GM21423 (cell line): ENCODE results near the gene ANKRD44.
A peak's percentile ranks its signal among the peaks of the same experiment; 100 is the strongest.

Experiments used
- ATAC-seq: cut with Tn5 transposase; IDR thresholded peaks from one replicate; pipeline ENCODE4 v1.9.1; 2021; ENCODE audit warnings: mild to moderate bottlenecking, moderate library complexity; ENCODE audit not compliant: unreplicated experiment

Gene ANKRD44

DNA sequence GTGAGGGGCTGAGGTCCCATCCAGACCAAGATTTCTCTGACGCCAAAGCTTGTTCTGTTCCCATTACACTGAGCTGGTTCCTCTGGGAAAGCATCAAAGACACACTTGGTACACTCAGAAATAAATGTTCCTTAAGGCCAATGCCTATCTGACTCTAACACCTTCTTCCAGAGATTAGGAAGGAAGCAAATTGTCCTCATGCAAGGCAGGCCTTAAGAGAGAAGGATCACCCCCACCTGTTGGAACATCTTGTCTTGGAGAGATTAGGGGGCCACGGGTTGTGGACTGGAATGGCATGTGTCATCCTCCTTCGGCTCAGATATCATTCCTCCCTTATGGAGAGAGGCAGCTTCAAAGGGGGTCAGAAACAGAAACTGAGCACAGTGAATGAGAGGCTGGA is 100.2 kb downstream of the ANKRD44 start:
- no peak for ATAC-seq

DNA sequence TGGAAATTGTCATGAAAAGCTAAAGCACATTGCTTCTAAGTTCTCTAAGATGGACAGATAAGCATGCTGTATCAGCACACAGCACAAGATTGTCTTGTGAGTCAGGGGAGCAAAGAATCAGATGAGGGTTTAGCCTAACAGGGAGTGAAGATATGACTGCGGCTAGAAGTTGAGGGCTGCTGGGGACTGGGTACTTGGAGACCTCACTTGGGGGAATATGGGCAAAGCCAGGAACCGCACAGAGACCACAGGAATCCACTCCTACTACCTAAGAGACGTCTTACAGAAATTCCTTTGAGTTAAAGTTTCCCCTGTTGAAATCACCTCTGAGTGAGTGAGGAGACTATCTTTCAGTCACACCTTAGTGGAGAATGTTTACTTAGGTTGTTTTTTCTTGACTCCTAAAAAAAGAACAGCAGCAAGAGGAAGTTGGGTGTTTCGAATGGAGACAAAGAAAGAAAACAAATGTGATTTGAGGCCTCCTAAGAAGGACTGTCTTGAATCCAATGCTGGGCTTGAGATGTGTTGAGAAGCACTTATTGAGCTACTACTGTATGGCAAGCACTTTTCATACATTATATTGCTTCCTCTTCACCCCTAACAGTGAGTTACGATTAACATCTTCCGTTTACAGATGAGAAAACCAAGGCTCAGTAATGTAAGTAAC is 100.7 kb downstream of the ANKRD44 start:
- ATAC-seq, result peak; percentile 36

DNA sequence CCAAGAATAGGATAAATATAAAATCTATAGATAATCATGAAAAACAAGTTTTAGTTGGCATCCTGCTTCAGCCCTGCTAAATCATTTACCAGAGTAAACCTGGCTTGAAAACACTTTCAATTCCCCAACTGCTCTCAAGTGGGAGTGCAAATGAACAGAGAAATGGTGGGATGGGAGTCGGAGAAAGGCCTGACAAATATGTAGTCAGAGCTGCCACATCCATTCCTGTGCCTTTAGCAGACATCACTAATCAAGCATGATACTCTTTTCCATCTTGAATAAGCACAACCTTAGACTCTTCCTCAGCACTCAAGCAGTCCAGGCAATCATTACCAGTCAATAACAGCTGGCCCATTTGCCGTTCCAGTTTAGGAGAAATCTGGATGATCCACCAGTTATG is 101.3 kb downstream of the ANKRD44 start:
- no peak for ATAC-seq

DNA sequence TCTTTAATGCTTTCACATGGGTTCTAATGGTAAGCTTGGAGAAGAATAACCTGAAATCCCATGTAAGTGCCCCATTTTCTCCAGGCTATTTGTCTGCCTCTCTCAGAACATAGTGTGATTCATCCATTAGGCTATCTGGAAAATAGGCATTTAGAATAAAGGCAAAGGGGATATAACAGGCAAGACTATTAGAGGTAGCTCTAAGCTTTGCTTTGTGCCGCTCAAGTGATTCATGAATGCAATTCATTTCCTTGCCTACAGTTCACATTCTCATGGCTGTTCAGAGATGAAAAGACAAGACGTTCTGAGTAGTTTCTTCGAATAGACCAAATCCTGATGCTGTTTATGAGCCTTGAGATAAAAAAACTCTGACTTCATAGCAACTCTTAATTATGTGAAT is 101.7 kb downstream of the ANKRD44 start:
- ATAC-seq, result no peak

DNA sequence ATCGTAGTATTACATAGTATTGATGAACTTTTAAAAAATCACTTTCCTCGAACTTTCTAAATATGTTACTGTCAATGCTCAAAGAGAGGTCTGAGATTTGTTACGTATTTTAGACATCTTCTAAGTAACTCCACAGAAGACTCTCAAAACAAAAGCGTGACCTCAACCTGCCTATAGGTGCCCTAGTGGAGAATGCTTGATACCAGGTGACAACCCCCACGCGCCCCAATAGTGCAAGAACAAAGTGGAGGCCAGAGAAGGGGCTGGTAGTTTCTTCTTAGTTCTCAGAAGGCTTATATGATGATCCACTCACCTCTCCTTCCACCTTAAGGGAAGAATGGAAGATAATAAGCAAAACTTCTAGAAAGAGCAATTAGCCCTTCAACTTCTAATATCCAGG is 102.6 kb downstream of the ANKRD44 start:
- ATAC-seq, result no peak

DNA sequence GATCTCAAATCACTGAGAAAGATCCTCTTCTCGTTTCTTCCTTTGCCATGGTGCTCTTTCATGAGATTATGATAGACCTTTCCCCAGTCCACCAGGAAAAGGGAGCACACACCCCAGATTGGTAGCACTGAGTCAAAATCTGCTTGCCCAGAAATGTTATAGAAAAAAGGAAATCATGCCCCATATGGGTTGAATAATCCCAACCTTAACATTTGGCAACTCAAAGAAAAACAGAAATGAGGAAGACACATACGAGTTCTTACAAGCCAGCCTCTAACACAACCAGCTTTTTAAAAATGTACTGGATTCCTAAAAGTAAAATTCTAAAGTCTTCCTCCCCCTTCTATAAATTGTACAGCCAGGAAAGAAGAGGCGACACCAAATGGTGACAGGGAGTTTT is 103.0 kb downstream of the ANKRD44 start:
- ATAC-seq, result no peak

DNA sequence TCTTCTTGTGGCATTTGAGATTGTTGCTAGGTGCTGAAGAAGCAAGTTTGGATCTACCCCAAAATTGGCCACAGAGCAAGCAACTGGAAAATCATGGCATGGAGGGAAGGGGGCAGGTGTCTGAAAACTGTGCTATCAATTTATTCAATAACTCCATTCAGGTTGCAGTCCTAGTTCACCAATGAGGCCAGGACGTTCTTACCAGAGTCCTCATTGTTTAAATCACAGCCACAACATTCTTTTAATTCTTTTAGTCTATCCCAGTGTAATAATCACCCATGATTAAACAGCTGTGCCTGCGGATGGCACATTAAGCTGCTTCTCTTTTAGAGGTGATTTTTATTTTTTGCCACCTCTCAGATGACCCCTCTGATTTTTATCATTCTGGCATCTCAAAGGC is 103.5 kb downstream of the ANKRD44 start:
- no peak for ATAC-seq

DNA sequence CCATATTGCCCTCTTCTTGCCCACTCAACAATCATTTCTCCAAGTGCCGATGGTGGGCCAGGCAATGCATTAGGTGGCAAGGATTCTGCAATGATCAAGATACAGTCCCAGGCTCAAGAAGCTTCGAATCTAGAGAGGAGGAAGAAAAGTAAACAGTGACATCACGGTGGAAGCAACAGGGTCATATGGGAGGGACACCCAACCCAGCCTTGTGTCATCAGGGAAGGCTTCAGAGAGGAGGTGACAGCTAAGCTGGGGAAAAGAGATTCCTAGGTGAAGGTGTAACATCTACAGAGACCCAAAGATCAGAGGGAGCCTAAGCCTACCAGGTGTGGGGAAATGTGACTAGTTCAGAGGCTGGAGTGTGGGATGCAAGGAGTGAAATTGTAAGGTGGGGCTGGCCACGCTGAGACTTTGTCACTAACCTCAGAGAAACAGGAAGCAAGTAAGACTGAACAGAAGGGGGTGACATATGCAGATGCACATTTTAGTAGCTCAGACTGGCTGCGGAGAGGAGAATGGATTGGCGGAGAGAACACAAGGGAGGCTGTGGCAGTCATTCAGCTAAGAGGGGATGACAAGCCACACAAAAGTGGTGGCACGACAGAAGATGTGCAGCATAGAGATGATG is 104.9 kb downstream of the ANKRD44 start:
- ATAC-seq, result peak; percentile 60

DNA sequence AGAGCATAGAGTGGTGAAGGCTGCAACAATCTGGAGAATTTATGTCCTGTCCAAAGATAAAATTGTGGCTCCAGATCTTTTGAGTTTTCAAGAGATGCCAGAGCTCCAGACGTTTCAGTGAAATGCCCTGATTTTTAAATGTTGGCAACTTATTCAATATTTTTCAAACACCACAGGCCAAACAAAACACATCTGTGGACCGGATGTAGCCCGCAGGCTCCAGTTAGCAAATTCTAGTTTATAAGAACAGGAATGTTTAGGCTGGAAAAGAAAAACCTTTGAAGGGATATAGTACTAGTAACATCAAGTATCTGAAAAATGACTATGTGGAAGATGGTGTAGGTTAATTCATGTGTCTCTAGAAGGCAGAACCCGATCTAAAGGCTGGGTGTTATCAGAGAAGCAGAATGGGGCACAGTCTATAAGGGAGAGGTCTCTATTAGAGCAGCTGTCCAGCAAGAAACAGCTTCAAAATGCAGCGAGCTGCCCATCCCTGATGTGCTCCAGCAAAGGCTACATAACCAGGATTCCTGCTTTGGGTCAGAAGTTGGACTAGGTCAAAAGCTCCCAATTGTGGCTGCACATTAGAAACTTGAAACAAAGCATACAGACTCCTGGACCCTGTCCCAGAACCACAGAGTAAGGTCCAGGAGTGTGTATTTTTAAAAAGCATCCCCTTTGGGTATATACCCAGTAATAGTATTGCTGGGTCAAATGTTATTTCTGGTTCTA is 105.9 kb downstream of the ANKRD44 start:
- no peak for ATAC-seq

DNA sequence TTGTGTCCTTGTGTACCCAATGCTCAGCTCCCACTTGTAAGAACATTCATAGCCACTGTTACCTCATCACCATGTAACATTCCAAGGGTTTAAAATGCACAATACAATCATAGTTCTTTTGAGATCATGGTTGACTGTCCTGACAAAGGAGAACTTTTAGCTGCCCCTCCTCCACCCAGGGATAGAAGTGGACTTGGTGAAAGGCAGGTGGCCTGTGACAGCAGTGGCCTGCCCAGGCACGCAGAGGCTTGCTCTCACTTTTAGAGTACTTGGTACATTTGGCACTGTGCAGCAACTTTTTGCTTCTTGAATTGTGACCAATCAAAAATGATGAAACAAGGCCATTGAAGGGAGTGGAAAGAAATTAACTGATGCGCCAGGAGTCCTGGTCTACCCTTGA is 108.7 kb downstream of the ANKRD44 start:
- no peak for ATAC-seq

DNA sequence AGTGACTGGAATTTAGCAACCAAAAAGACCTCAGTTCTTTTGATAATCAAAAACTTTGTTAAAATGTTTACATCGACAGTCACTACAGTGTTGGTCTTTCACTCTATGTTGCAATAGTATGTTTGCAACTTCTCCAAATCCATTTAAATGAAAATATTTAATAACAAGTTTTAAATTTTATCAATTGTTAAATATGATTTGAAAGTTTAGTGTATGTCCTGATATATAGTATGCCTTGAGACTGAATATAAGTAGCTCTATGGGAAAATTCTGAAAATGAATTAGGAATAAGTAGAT is 109.9 kb downstream of the ANKRD44 start:
- ATAC-seq, result no peak

DNA sequence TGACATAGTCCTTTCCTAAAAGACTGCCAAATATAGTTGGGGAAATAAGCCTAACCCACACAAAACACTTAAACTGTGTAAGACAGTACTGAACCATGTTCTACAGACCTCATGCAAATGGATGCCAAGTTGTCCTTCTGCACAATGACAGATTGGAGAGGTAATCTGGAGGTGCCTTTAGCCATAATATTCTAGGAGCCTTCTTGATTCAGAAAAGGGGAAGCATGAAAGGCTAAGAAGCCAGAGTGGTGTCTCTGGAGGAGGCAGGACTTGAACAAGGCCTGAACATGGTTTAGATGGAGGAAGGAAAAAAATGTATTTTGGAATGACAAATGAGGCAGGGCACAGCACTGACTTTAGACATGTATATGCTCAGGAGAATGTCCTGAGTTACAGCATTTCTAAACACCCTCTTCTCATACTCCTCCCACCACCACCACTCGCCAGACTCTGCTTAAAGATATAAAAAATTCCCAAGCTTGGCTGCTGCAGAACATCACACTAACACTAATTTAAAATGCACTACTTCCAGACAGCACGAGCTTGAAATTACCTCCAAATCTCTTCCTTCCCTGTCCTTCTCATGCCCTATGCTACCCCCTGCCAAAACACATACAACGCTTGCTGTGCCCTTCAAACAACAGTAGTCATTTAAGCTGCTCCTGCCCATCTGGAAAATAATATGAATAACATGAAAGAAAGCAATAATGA is 110.4 kb downstream of the ANKRD44 start:
- no peak for ATAC-seq

DNA sequence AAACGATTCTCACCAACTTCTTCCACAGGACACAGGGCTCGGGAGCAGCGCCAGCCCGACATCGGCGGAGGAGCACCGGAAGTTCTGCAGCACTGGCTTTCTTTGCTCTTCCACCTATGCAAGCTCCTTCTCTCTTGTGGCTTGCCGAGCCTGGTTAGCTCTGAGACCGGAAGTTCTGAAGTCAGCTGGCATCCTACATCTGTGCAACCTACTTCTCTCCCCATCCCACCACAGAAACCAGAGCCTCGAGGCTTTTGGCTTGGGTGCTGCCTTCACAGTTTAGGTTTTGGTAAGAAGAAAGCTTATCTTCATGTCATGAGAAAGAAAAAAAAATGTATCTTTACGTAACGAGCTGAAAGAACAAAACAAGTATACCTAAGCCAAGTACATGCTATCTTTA is 111.7 kb downstream of the ANKRD44 start:
- peak; percentile 98 for ATAC-seq

DNA sequence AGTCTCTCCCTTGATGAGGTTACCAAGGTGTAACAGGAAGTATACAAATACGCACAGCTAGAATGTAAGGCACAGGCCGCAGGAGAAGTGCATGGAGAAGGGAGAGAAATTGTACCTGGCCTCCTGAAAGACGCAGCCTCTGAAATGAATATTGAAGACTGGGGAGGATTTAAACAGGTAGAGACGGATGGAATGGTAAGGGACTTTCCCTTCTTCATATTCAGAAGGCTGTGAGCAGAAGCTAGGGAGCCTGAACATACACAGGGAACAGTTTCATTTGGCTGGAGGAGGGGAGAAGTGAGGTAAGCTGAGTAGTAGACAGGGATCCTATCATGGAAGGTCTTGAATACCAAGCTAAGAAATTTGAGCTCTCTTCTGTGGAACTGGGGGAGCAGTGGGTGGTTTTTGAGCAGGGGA is 112.7 kb downstream of the ANKRD44 start:
- no peak for ATAC-seq

DNA sequence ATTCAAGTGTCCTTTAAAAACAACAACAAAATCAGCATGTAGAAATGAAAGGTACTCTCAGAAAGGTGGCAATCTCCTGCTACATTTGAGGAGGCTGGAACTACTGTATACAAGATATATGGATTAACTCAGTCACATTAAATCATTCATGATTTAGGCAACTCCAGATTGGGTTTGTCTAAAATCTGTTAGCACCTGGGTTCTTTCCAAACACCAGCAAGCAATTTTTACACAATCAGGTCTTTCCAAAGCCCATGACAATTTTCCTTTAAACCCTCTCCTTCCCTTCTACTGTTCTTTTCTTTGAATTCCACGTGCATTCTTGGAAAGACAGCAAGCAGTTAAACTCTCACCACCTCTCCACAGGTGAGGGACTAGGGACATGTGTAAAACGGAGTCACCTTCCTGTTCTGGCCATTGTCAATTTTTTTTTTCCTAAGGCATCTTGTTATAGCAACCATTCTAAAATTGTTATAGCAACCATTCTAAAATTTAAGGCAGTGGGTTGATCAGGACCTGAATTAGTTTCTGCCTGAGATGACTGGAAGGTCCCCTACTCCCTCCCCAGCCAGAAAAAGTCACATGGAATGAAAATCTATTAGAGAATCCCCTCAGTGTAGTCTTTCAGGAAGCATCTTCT is 113.9 kb downstream of the ANKRD44 start:
- ATAC-seq, result no peak

DNA sequence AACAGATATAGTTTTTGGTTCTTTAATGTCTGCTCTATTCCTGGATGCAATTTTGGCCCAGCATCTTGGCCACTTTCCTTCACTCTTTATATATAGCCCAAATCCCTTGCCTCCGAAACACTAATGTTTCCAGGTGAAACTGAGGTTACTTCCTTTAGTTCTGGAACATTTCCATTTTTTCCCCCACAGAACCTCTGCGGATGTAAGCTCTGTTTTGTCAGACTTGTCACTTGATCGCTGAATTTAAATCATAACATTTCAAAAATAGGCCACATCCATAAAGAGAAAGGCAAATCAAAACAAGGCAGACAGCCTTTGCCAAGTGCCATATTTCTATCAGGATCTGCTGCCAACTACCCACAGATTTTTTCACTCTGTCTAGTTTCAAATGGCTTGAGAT is 115.1 kb downstream of the ANKRD44 start:
- no peak for ATAC-seq

DNA sequence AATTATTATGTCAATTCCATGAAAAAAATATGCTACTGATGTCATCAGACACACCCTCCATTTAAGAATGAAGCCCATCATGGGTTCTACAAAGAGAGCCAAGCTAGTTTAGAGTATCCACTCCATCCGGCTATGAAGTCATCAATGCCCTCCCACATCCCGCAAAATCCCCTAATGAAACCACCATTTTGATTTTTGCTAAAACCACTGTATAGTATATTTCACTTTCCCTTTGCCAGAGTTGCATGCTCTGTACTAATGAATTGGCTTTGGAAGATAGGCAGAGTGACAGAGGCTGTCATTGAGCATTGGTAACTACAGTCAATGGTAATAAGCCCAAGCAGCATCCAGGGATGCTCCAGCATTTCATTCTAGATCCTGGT is 118.6 kb downstream of the ANKRD44 start:
- peak; percentile 81 for ATAC-seq

DNA sequence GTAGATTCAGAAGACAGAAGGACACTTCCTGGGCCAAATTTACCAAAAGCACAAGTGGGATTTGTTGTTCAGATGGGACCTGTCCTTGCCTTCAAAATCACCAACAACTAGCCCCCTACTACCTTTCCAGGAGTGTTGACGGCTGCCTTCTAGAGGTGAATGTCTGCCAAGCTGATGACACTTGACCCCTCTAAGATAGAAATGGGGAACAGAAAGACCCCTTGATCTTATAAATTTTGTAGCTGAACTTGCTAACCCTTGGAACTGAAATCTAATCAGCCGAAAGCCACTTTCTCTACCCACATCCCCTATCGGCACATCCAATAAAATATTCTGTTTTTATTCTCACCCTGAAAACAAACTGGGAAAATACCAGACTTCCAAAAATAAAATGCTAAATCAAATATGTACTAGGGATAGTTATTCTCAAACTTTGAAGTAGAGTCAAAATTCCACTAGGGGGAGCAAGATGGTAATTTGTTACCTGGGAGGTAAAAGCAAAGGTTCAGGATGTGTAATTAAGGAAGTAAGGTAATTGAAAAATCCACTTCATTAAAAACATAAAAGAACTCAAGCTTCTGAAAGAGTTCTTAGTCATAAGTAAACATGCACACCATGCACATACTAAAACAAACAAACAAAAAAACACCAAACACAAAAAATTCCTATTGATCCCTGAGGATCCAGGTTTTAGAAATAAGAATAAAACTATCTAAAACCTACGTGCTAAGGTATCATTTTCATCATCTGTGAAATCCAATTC is 119.2 kb downstream of the ANKRD44 start:
- ATAC-seq, result no peak

DNA sequence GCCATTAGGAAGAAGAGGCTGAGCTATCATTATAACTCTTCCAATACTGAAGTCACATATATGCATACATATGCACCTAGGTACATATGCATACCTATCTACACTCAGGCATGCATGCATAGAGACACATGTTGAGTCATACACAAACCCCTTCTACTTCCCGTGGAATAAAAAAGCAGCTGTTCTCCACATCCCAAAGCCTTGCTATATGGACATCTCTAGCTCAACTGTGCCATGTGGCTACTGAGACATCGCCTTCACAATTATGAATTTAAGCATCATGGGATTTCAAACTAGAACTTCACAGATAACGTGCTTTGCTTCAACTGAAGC is 120.5 kb downstream of the ANKRD44 start:
- ATAC-seq, result no peak

DNA sequence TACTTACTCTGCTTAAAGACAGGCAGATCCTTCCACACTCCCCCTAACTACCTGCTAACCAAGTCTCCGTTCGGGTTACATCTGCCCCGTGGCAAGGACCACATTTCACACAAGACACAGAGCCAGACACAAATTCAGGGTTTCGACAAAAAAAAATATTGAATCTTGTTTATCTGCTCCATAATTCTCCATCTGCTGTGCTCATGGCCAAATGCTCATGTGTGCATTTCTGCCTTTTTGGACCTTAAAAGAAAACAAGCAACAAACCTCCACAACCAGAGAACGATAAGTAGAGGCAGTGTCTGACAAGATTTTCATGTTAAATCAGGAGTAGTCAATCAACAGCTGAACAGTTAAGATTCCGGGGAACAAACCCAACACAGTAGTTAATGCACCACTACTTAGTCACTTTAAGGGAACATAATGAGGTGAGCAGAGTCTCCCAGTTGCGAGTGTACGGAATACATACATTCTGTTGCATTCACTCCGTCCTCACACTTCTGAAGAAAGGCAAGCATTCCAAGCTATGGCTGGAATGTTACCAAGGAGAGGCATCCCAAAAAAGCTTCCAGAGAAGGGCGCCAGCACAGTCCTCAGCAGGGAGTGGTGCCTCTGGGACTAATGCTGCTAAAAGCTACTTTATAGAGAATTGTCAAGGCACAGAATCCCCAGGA is 121.0 kb downstream of the ANKRD44 start:
- ATAC-seq, result no peak
